ENCODE results near the gene ARL2BP. TPM values are rescaled to one million over a fixed set of nuclear protein-coding genes. Genes with fewer than 3 reads are reported as not detected.
A peak's percentile ranks its signal among the peaks of the same experiment; 100 is the strongest.

ARL2BP gene
- total and polyA plus RNA-seq, 2 of the 13 experiments (the other 11 are each of a cell fraction or from before 2014, with no cell fraction given), result 64.3 to 67.6 TPM

DNA sequence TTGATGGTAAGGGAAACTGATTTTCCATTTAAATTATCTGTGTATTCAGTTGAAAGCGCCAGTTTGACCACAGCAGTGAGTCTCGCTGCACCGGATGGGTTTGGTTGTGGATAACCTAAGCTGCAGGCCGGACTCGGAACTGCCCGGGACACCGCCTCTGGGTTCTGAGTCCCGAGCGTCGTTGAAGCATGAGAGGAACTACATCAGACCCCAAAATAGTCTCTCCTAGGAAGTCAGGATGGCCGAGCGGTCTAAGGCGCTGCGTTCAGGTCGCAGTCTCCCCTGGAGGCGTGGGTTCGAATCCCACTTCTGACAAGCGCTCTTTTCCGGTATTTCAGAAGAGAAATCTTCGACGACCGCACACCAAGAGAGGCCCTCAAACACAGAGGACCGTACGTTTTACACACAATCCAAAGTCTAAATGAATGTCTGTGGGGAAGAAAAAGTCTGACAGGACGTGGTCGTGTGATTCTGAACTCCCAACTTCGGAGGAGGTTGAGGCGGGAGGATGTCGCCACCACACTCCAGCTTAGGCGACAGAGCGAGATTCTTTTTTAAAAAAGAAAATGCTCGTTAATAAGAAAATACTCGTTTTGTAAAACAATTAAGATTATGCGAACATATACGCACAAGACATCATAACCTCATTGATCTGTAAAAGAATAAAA, 54.8 kb downstream of the ARL2BP start (continued):
- TF ChIP-seq, protein P1, sequence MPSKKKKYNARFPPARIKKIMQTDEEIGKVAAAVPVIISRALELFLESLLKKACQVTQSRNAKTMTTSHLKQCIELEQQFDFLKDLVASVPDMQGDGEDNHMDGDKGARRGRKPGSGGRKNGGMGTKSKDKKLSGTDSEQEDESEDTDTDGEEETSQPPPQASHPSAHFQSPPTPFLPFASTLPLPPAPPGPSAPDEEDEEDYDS (CRISPR knock-in tag; IDR thresholded peaks at IDR 0.05), result peak; percentile 58
- TF ChIP-seq FIP1L1 (IDR thresholded peaks at IDR 0.05; ENCODE audit: borderline replicate concordance, insufficient read depth, low read depth, low read length), result no peak
- TF ChIP-seq, protein P2, sequence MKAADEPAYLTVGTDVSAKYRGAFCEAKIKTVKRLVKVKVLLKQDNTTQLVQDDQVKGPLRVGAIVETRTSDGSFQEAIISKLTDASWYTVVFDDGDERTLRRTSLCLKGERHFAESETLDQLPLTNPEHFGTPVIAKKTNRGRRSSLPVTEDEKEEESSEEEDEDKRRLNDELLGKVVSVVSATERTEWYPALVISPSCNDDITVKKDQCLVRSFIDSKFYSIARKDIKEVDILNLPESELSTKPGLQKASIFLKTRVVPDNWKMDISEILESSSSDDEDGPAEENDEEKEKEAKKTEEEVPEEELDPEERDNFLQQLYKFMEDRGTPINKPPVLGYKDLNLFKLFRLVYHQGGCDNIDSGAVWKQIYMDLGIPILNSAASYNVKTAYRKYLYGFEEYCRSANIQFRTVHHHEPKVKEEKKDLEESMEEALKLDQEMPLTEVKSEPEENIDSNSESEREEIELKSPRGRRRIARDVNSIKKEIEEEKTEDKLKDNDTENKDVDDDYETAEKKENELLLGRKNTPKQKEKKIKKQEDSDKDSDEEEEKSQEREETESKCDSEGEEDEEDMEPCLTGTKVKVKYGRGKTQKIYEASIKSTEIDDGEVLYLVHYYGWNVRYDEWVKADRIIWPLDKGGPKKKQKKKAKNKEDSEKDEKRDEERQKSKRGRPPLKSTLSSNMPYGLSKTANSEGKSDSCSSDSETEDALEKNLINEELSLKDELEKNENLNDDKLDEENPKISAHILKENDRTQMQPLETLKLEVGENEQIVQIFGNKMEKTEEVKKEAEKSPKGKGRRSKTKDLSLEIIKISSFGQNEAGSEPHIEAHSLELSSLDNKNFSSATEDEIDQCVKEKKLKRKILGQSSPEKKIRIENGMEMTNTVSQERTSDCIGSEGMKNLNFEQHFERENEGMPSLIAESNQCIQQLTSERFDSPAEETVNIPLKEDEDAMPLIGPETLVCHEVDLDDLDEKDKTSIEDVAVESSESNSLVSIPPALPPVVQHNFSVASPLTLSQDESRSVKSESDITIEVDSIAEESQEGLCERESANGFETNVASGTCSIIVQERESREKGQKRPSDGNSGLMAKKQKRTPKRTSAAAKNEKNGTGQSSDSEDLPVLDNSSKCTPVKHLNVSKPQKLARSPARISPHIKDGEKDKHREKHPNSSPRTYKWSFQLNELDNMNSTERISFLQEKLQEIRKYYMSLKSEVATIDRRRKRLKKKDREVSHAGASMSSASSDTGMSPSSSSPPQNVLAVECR (CRISPR knock-in tag; IDR thresholded peaks at IDR 0.05; ENCODE audit: borderline replicate concordance), result peak; percentile 86
- TF ChIP-seq ZNF577 (CRISPR knock-in tag; IDR thresholded peaks at IDR 0.05; ENCODE audit: borderline replicate concordance, low read depth), result no peak
- no peak; the same call in 1 of the 2 replicates for TF ChIP-seq THYN1 (CRISPR knock-in tag; IDR thresholded peaks at IDR 0.05; ENCODE audit: borderline replicate concordance, low read depth)
- TF ChIP-seq ZNF777 (CRISPR knock-in tag; IDR thresholded peaks at IDR 0.05), result peak; percentile 98
- TF ChIP-seq ZNF12 (CRISPR knock-in tag; IDR thresholded peaks at IDR 0.05), result peak; percentile 63; the same call in 1 of the 2 replicates
- no peak for TF ChIP-seq CENPT (CRISPR knock-in tag; IDR thresholded peaks at IDR 0.05; ENCODE audit: low read depth)
- TF ChIP-seq, protein P3, sequence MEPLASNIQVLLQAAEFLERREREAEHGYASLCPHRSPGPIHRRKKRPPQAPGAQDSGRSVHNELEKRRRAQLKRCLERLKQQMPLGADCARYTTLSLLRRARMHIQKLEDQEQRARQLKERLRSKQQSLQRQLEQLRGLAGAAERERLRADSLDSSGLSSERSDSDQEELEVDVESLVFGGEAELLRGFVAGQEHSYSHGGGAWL (CRISPR knock-in tag; IDR thresholded peaks at IDR 0.05), result no peak; the same call in 1 of the 2 replicates
- TF ChIP-seq, protein P4, sequence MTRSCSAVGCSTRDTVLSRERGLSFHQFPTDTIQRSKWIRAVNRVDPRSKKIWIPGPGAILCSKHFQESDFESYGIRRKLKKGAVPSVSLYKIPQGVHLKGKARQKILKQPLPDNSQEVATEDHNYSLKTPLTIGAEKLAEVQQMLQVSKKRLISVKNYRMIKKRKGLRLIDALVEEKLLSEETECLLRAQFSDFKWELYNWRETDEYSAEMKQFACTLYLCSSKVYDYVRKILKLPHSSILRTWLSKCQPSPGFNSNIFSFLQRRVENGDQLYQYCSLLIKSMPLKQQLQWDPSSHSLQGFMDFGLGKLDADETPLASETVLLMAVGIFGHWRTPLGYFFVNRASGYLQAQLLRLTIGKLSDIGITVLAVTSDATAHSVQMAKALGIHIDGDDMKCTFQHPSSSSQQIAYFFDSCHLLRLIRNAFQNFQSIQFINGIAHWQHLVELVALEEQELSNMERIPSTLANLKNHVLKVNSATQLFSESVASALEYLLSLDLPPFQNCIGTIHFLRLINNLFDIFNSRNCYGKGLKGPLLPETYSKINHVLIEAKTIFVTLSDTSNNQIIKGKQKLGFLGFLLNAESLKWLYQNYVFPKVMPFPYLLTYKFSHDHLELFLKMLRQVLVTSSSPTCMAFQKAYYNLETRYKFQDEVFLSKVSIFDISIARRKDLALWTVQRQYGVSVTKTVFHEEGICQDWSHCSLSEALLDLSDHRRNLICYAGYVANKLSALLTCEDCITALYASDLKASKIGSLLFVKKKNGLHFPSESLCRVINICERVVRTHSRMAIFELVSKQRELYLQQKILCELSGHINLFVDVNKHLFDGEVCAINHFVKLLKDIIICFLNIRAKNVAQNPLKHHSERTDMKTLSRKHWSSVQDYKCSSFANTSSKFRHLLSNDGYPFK (CRISPR knock-in tag; IDR thresholded peaks at IDR 0.05; ENCODE audit: borderline replicate concordance), result peak; percentile 72; the same call in 1 of the 2 replicates
- peak; percentile 67 for TF ChIP-seq KDM2A (CRISPR knock-in tag; IDR thresholded peaks at IDR 0.05; ENCODE audit: borderline replicate concordance, low read depth)
- TF ChIP-seq TOE1 (CRISPR knock-in tag; IDR thresholded peaks at IDR 0.05), result peak; percentile 97
- TF ChIP-seq PAWR (CRISPR knock-in tag; IDR thresholded peaks at IDR 0.05; ENCODE audit: borderline replicate concordance), result no peak; the same call in 1 of the 2 replicates
- no peak for TF ChIP-seq CREB1 (IDR thresholded peaks at IDR 0.05)
- peak; percentile 59; the same call in 1 of the 2 replicates for TF ChIP-seq CREB1 (CRISPR knock-in tag; IDR thresholded peaks at IDR 0.05)
- TF ChIP-seq HES4 (CRISPR knock-in tag; IDR thresholded peaks at IDR 0.05; ENCODE audit: borderline replicate concordance), result peak; percentile 60; the same call in 1 of the 2 replicates
- peak; percentile 37; the same call in 1 of the 2 replicates for TF ChIP-seq SMC3 (IDR thresholded peaks at IDR 0.05; ENCODE audit: low read length)
- TF ChIP-seq XRCC5 (optimal IDR thresholded peaks at IDR 0.05; ENCODE audit: low read length), result peak; percentile 68
- peak; percentile 27; the same call in 1 of the 2 replicates for TF ChIP-seq DNMT3B (CRISPR knock-in tag; conservative IDR thresholded peaks at IDR 0.05)
- no peak for TF ChIP-seq ZNF432 (CRISPR knock-in tag; IDR thresholded peaks at IDR 0.05; ENCODE audit: borderline replicate concordance)
- no peak for TF ChIP-seq ZFYVE20 (CRISPR knock-in tag; IDR thresholded peaks at IDR 0.05; ENCODE audit: borderline replicate concordance, low read depth)
- no peak for TF ChIP-seq JARID2 (CRISPR knock-in tag; IDR thresholded peaks at IDR 0.05; ENCODE audit: insufficient replicate concordance)
